Measurements from ENCODE around the gene SYN1.
"Not testable (repeated sequence)": the region's sequence is repeated elsewhere in the genome, so short reads cannot be mapped to it uniquely, and the experiment has no call there.

The SYN1 gene

GRCh38 chrX:47633689-47634590, 14.3 kb upstream of the SYN1 start:
- no peak for DNase-seq (ENCODE audit: low read depth)

GRCh38 chrX:47632666-47633065, 13.0 kb upstream of the SYN1 start:
- no peak for DNase-seq (ENCODE audit: low read depth)

GRCh38 chrX:47631676-47632075, 12.0 kb upstream of the SYN1 start:
- no peak for DNase-seq (ENCODE audit: low read depth)

- no peak for DNase-seq (ENCODE audit: low read depth)
Measured at GRCh38 chrX:47629419-47630200, 10.0 kb upstream of the SYN1 start, which contains the start of gene CFP. CFP (minus strand) TSS chrX:47629930; CDS start chrX:47629844, 86 bp downstream.

DNA sequence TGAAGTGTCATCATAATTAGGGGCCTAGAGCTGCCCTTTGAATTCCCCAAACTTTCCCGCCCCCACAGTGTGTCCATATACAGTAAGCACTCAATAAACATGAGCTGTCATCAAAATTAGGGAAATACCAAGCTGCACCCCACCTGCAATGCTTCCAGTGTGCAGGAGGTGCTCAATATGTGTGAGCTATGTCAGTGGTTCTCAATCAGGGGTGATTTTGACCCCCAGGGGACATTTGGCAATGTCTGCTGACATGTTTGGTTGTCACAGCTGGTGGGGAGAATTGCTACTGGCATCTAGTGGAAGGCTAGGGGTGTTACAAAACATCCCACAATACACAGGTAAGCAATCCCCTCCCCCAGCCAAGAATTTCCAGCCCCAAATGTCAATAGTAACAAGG, 9.3 kb upstream of the SYN1 start:
- DNase-seq (ENCODE audit: low read depth) = no peak

GRCh38 chrX:47625365-47625764, 5.7 kb upstream of the SYN1 start:
- no peak for DNase-seq (ENCODE audit: low read depth)

- DNase-seq (ENCODE audit: low read depth) = peak; percentile 17
Measured at GRCh38 chrX:47623540-47624027, 3.9 kb upstream of the SYN1 start.

GRCh38 chrX:47621851-47622250, 2.2 kb upstream of the SYN1 start:
- DNase-seq (ENCODE audit: low read depth) = no peak

DNA sequence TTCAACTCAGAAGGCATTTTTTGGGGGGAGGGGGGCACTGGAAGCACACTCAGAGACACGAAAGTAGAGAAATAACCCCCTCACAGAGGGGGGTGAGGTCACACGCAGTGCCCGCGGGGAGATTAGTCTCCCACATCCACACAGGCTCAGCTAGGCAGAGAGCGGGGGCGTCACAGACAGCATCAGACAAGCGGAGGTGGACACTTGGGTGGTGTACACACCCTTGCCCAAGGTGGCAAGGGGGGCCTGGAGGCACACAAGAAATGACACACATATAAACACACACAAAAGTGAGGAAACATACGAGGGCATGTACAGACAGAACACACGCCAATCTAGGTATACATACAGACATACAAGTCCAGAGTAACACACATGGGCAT, 637 bp upstream of the SYN1 start:
- DNase-seq (ENCODE audit: low read depth) = no peak

- DNase-seq (ENCODE audit: low read depth) = no peak
Measured at GRCh38 chrX:47618923-47619485, 653 bp downstream of the SYN1 start.

DNA sequence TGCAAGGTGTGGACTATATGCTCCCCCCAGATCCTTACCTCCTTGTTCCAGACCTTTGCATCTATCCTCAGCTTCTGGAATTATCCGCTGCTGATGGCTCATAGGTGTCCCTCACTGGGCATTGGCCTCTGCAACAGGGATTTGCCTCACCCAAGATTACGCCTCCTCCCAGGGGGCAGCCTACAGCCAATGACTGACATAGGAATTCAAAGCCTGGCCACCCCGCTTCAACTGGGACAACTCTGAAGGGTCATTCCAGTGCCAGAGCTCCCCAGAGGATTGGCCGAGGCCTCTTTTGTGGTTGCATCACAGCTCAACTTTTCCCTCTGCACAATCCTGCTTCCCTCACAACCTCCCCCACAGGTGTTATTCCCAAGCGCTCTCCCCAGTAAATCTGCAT, 5.0 kb downstream of the SYN1 start:
- no peak for DNase-seq (ENCODE audit: low read depth)

GRCh38 chrX:47613082-47613481, 6.6 kb downstream of the SYN1 start:
- DNase-seq (ENCODE audit: low read depth) = no peak

GRCh38 chrX:47612418-47612817, 7.2 kb downstream of the SYN1 start:
- no peak for DNase-seq (ENCODE audit: low read depth)

DNA sequence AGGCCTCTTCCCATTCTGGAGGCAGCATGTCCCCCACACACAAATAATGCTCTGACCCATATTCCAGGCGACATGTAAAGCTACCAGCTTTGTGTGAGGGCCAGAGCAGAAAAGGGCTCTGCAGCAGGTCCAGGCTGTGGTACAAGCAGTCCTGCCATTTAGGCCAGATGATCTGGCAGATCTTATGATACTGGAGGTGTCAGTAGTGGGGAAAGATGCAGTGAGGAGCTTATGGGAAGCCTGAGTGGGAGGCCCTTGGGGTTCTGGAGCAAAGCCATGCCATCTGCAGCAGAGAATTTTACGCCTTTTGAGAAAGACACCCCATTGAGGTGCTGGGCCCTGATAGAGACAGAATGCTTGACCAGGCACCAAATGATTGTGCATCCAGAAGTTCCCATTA, 7.7 kb downstream of the SYN1 start:
- no peak for DNase-seq (ENCODE audit: low read depth)

DNA sequence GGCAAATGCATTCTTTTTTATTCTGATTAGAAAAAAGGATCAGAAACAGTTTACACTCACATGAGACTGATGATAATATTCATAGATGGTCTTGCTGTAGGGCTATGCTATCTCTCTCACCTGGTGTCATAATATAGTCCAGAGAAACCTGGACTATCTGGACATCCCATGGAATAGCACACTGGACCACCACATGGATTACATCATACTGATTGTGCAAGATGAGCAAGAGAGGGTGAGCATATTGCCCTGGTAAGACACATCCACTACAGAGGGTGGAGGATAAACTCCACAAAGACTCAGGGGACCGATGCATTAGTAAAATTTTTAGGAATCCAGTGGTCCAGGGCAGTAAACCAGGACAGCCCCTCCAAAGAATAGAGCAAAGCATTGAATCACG, 8.2 kb downstream of the SYN1 start:
- DNase-seq (ENCODE audit: low read depth) = no peak

DNA sequence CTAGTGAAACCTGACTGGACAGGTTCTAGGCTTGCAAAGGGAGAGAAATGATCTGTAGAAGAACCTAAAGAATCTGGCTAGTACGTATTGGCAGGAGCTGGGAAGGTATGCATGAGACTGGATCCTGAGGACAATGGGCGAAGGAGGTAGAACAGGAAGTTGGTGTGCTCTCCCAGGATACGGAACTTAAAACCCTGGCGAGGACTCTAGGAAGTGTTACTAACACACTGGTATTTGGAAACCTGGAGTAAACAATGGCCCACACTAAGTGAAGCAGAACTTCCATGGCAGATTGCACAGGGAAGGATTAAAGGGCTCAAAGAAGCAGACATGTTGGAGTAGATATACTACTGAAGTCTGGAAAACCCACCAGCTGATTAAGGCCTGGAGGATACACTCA, 9.1 kb downstream of the SYN1 start:
- DNase-seq (ENCODE audit: low read depth) = no peak

- no peak for DNase-seq (ENCODE audit: low read depth)
Measured at GRCh38 chrX:47608130-47608810, 11.4 kb downstream of the SYN1 start.

DNA sequence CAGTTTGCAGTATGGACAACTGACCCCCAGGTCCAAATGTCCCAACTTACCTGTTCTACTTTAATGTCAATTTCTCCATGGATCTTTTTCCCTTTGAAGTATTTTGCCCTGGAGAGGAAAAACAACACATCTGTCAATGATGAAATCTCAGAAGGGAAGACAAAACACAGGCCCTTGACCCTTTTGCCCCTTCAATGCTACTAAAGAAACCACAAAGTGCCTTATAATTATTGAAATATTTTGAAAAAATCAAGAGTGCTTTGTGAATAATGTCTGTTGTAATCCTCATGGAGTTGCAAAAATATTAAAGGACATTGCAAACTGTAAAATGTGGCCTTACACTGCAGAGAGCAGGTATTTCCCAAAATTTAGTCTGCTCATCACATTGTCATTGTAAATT, 12.6 kb downstream of the SYN1 start:
- DNase-seq (ENCODE audit: low read depth) = no peak

DNA sequence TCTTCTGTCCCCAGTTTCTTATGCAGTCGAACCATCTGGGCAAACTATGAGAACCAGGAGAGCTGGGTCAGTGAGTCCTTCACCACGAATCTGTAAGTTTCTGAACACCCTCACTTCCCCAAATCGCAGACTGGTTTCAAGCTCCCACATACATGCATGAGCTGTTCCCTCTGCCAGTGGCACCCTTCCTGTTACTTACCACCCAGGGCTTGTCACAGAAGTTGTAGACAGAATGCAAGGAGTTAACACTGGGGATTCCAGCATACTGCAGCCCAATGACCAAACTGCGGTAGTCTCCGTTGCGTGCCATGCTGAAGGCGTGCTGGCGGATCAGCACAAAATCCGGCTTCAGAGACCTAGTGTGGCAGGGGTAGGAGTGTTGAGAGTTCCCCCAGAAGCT, 14.6 kb downstream of the SYN1 start:
- no peak for DNase-seq (ENCODE audit: low read depth)

DNA sequence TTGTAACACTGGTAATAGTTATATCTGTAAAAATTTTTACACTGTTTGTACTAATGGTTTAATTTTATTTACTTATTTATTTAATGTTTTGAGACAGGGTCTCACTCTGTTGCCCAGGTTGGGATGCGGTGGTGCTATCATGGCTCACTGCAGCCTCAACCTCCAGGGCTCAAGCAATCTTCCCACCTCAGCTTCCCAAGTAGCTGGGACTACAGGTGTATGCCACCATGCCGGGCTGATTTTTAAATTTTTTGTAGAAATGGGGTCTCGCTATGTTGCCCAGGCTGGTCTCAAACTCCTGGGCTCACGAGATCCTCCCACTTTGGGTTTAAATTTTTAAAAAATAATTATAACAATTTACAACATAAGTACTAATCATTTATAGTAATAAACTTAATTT, 16.5 kb downstream of the SYN1 start:
- not testable (repeated sequence) for DNase-seq (ENCODE audit: low read depth)

DNA sequence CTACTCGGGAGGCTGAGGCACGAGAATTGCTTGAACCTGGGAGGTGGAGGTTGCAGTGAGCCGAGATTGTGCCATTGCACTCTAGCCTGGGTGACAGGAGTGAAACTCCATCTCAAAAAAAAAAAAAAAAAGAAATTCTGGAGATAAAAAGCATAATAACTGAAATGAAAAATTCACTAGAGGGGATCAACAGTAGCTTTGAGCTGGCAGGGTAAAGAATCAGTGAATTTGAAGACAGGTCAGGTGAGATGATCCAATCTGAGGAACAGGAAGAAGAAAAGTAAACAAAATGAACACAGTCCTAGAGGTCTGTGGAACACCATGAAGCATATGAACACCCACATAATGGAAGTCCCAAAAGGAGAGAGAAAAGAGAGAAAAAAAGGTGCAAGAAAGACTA, 22.4 kb downstream of the SYN1 start:
- DNase-seq (ENCODE audit: low read depth) = no peak

DNA sequence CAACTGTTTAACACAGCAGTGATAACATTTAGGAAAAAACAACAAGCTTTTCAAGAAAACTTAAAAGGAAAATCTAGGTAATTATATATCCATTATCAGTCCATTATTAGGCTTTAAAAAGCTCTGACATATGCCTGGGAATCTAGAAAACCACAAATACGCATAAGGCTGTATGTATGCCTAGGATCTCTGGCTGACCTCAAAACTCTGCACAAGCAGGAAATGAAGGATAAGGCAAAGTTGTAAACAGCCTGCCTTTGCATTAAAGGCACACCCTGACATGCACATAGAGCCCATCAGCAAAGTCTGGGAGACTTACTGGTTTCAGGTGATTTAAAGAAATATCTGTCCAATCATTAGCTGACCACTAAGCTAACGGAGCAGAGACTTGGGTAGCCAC, 23.4 kb downstream of the SYN1 start:
- DNase-seq (ENCODE audit: low read depth) = no peak

All from GM04503 (cell line).